IMR-90 (cell line): ENCODE data around the gene DTX1. TPM values are rescaled to one million over a fixed set of nuclear protein-coding genes. Genes with fewer than 3 reads are reported as not detected.

ENCODE experiments used
- ATAC-seq: fragments of 200-7000 bp; cut with Tn5 transposase; 2 replicates; pipeline ENCODE4 v1.9.1; 2020; ENCODE audit warnings: low read depth, mild to moderate bottlenecking, moderate library complexity
- BruUV-seq: library from RNA; stranded (reverse); fragments of 400-500 nt; replicated peaks from 2 replicates; lab custom pipeline; 2021; lab: Mats Ljungman, UMichigan
- CTCF ChIA-PET: fragments of 300-600 bp; formaldehyde crosslinking; extraction: SDS; loops from one replicate; lab custom pipeline; 2021; ENCODE audit warnings: antibody characterized with exemption; lab: Yijun Ruan, JAX
- POLR2A ChIA-PET: fragments of 300-600 bp; sonication (Branson Sonifier 250); formaldehyde crosslinking; loops from one replicate; lab custom pipeline; 2022; ENCODE audit warnings: antibody characterized with exemption; ENCODE audit not compliant: unreplicated experiment; lab: Charles Lee
- DNase-seq: peaks from one replicate; pipeline ENCODE4 v3.0.0; 2013
- H2AFZ ChIP-seq: replicated peaks from 2 replicates; pipeline ENCODE3; 2013; ENCODE audit warnings: low read length, mild to moderate bottlenecking; ENCODE audit not compliant: poor library complexity
- H2AK5ac ChIP-seq: 2 replicates; pipeline ENCODE4 v1.6.1; 2013; ENCODE audit warnings: low read depth, low read length, inconsistent platforms
- H2AK9ac ChIP-seq: replicated peaks from 2 replicates; pipeline ENCODE3; 2013; ENCODE audit warnings: mild to moderate bottlenecking, low read depth, low read length, moderate library complexity; ENCODE audit not compliant: poor library complexity
- H2BK120ac ChIP-seq: 2 replicates; pipeline ENCODE4 v1.6.1; 2013; ENCODE audit warnings: low read depth, low read length, inconsistent platforms
- H2BK15ac ChIP-seq: 3 replicates; pipeline ENCODE4 v1.6.1; 2013; ENCODE audit warnings: low read depth, low read length, inconsistent platforms
- H2BK20ac ChIP-seq: 2 replicates; pipeline ENCODE4 v1.6.1; 2013; ENCODE audit warnings: low read depth, mild to moderate bottlenecking, inconsistent platforms, low read length, moderate library complexity
- H2BK5ac ChIP-seq: 2 replicates; pipeline ENCODE4 v1.6.1; 2013; ENCODE audit warnings: mild to moderate bottlenecking, low read depth, low read length, inconsistent platforms; ENCODE audit not compliant: poor library complexity, severe bottlenecking
- H3K14ac ChIP-seq: replicated peaks from 2 replicates; pipeline ENCODE4 v1.6.1; 2013; ENCODE audit warnings: low read depth, low read length, inconsistent platforms
- H3K18ac ChIP-seq: 2 replicates; pipeline ENCODE4 v1.6.1; 2013; ENCODE audit warnings: low read depth, low read length, control low read depth
- H3K23ac ChIP-seq: 2 replicates; pipeline ENCODE4 v1.6.1; 2013; ENCODE audit warnings: low read depth, low read length, inconsistent platforms
- H3K27ac ChIP-seq: 2 replicates; pipeline ENCODE4 v1.5.1; 2013; ENCODE audit warnings: mild to moderate bottlenecking, control low read depth, low read length; ENCODE audit not compliant: insufficient read depth
- H3K27me3 ChIP-seq: 2 replicates; pipeline ENCODE4 v1.6.1; 2013; ENCODE audit warnings: low read length; ENCODE audit not compliant: control insufficient read depth, insufficient read depth
- H3K36me3 ChIP-seq: 2 replicates; pipeline ENCODE4 v1.6.1; 2013; ENCODE audit warnings: low read length, mixed read lengths; ENCODE audit not compliant: control insufficient read depth, insufficient read depth
- H3K4ac ChIP-seq: 2 replicates; pipeline ENCODE4 v1.6.1; 2013; ENCODE audit warnings: low read depth, low read length, inconsistent platforms
- H3K4me1 ChIP-seq: 2 replicates; pipeline ENCODE4 v1.6.1; 2013; ENCODE audit warnings: low read length, mixed read lengths; ENCODE audit not compliant: control insufficient read depth, insufficient read depth
- H3K4me2 ChIP-seq: 2 replicates; pipeline ENCODE4 v1.6.1; 2013; ENCODE audit warnings: low read depth, mild to moderate bottlenecking, control low read depth, low read length, moderate library complexity
- H3K4me3 ChIP-seq: 2 replicates; pipeline ENCODE4 v1.5.1; 2013; ENCODE audit warnings: low read depth, mild to moderate bottlenecking, control low read depth, low read length, moderate library complexity; ENCODE audit not compliant: insufficient read depth
- H3K56ac ChIP-seq: 2 replicates; pipeline ENCODE4 v1.6.1; 2013; ENCODE audit warnings: low read length, inconsistent platforms; ENCODE audit not compliant: insufficient read depth; ENCODE audit errors: extremely low read depth
- H3K79me1 ChIP-seq, 2 experiments: 2 replicates each; pipeline ENCODE4 v1.6.1; 2013; ENCODE audit warnings: low read length in 2 of 2, inconsistent platforms in 1 of 2, low read depth in 1 of 2
- H3K9ac ChIP-seq: 2 replicates; pipeline ENCODE4 v1.6.1; 2013; ENCODE audit warnings: low read depth, low read length, control low read depth
- H3K9me1 ChIP-seq: 2 replicates; pipeline ENCODE4 v1.6.1; 2013; ENCODE audit warnings: low read length, inconsistent platforms; ENCODE audit not compliant: insufficient read depth
- H3K9me3 ChIP-seq: 2 replicates; pipeline ENCODE4 v1.6.1; 2013; ENCODE audit warnings: low read length; ENCODE audit not compliant: control insufficient read depth, insufficient read depth
- H4K20me1 ChIP-seq: 2 replicates; pipeline ENCODE4 v1.6.1; 2013; ENCODE audit warnings: low read length, inconsistent platforms; ENCODE audit not compliant: insufficient read depth
- H4K5ac ChIP-seq: 2 replicates; pipeline ENCODE4 v1.6.1; 2013; ENCODE audit warnings: mild to moderate bottlenecking, low read depth, low read length, control low read depth
- H4K8ac ChIP-seq, 2 experiments: 2 replicates each; pipeline ENCODE4 v1.6.1; 2013; ENCODE audit warnings: low read depth in 2 of 2, low read length in 2 of 2, control low read depth in 1 of 2, inconsistent platforms in 1 of 2
- H4K91ac ChIP-seq: 2 replicates; pipeline ENCODE4 v1.6.1; 2013; ENCODE audit warnings: low read depth, low read length, inconsistent platforms; ENCODE audit not compliant: insufficient read depth
- BHLHE40 ChIP-seq: fragments of 150-350 bp; IDR thresholded peaks from 2 replicates; pipeline ENCODE4 v1.6.1; 2016; ENCODE audit warnings: mild to moderate bottlenecking, low read depth, low read length
- MAFK ChIP-seq: IDR thresholded peaks from 2 replicates; pipeline ENCODE4 v1.6.1; 2012; ENCODE audit warnings: low read depth, low read length, improper control_type of control experiment
- MAZ ChIP-seq: IDR thresholded peaks from 2 replicates; pipeline ENCODE4 v1.6.1; 2012; ENCODE audit warnings: low read depth, mild to moderate bottlenecking, low read length, improper control_type of control experiment, moderate library complexity, borderline replicate concordance
- MXI1 ChIP-seq: IDR thresholded peaks from 2 replicates; pipeline ENCODE4 v1.6.1; 2012; ENCODE audit warnings: low read depth, mild to moderate bottlenecking, low read length, moderate library complexity, borderline replicate concordance
- NFE2L2 ChIP-seq: fragments of 150-350 bp; IDR thresholded peaks from 2 replicates; pipeline ENCODE4 v1.6.1; 2016; ENCODE audit warnings: low read depth, mild to moderate bottlenecking, low read length
- RAD21 ChIP-seq: IDR thresholded peaks from 2 replicates; pipeline ENCODE4 v1.6.1; 2012; ENCODE audit warnings: low read length, improper control_type of control experiment
- RFX5 ChIP-seq: IDR thresholded peaks from 2 replicates; pipeline ENCODE4 v1.8.0; 2012; ENCODE audit warnings: low read depth, mild to moderate bottlenecking, low read length, moderate library complexity
- WGBS, 2 experiments: methylation state at CpG; one replicate each; pipeline versions ENCODE4 v1.1.5 to v1.1.7; 2013; ENCODE audit warnings: missing lambda C conversion rate in 2 of 2; ENCODE audit not compliant: insufficient read length in 1 of 2; ENCODE audit errors: extremely low coverage in 2 of 2; 5-methylcytosine and 5-hydroxymethylcytosine counted together
- dilution Hi-C: fragments of 300-500 bp; cut with HindIII; formaldehyde crosslinking; loops from one replicate; pipeline ENCODE4 v1.14.3; 2018; ENCODE audit warnings: low sequenced_read_pairs; ENCODE audit not compliant: unreplicated experiment
- in situ Hi-C: fragments of 300-500 bp; cut with MboI; formaldehyde crosslinking; loops from 3 replicates; pipeline ENCODE4 v1.14.3; 2019; ENCODE audit warnings: low sequenced_read_pairs, inconsistent platforms, mixed read lengths
- intact Hi-C: fragments of 100-400 bp; cut with micrococcal nuclease; formaldehyde crosslinking; loops from 2 replicates; pipeline ENCODE4 v1.10.0; 2022
- polyA plus RNA-seq, 3 experiments: library from polyadenylated mRNA; depleted of rRNA; stranded (reverse); fragments of >200 nt; gene quantifications; 2 replicates each; pipeline ENCODE4 v1.2.3, GENCODE V29; 2012; ENCODE audit warnings: low replicate concordance in 1 of 3
- total RNA-seq: library from RNA; depleted of rRNA; stranded (reverse); fragments of >200 nt; gene quantifications from 2 replicates; pipeline ENCODE4 v1.2.3, GENCODE V29; 2012
- TF ChIP-seq, protein P1 (sequence below): fragments of 150-350 bp; IDR thresholded peaks from 2 replicates; pipeline ENCODE4 v1.6.1; 2016; ENCODE audit warnings: low read depth, mild to moderate bottlenecking, low read length, moderate library complexity, borderline replicate concordance

DTX1 gene
- total and polyA plus RNA-seq, 2 of the 4 experiments (the other 2 are of a cell fraction), result not detected

GRCh38 chr12:113097716-113098440 is 41.3 kb downstream of the DTX1 start:
- DNase-seq (no peak), ATAC-seq (peak; percentile 28; the same call in 1 of the 2 replicates)
- Histone ChIP-seq H2BK5ac (no peak overlapping the region), H2AK5ac (no peak overlapping the region), H3K4me2 (no peak overlapping the region), H3K56ac (no peak overlapping the region), H3K9me3 (no peaks in the 10 kb centered on the region), H3K27me3 (peaks cover 4% of the 10 kb centered on the region; the same call in 1 of the 2 replicates), H2AFZ (peak overlapping the region; percentile 78), H4K8ac (no peak overlapping the region), H4K20me1 (no peaks in the 10 kb centered on the region), H3K79me1 (no peaks in the 10 kb centered on the region), H2AK9ac (peak overlapping the region; percentile 17), H3K14ac (no peak overlapping the region), H3K4me1 (no peaks in the 10 kb centered on the region), H2BK15ac (no peak overlapping the region), H4K91ac (no peak overlapping the region), H3K4me3 (no peak overlapping the region), H3K23ac (no peak overlapping the region), H2BK20ac (no peak overlapping the region), H3K4ac (no peak overlapping the region), H3K18ac (no peak overlapping the region), H3K9me1 (no peaks in the 10 kb centered on the region), H3K9ac (no peak overlapping the region), H3K27ac (no peak overlapping the region), H4K5ac (no peak overlapping the region), H3K36me3 (no peaks in the 10 kb centered on the region), H2BK120ac (no peak overlapping the region)
- ChIA-PET CTCF (interaction anchor here (0.5 kb wide), 1 partner anchor 125 kb away, joined by 4 read pairs; no protein-coding TSS in a partner anchor), POLR2A (no interaction called here)
- dilution Hi-C loops, result no loop called here
- BruUV-seq, result no TSS peak
- WGBS, 2 experiments, result 40% methylated on average over 1 of the region's 14 CpGs; no CpG with 5 or more reads in 1 of the 2 experiments
- intact Hi-C loops, result loop anchor here (1.0 kb wide), 1 partner anchor 50 kb away; no protein-coding TSS in a partner anchor
- TF ChIP-seq NFE2L2 (no peak), RAD21 (no peak), RFX5 (no peak), BHLHE40 (no peak), MAZ (no peak), MXI1 (no peak), MAFK (no peak)
- TF ChIP-seq, protein P1, sequence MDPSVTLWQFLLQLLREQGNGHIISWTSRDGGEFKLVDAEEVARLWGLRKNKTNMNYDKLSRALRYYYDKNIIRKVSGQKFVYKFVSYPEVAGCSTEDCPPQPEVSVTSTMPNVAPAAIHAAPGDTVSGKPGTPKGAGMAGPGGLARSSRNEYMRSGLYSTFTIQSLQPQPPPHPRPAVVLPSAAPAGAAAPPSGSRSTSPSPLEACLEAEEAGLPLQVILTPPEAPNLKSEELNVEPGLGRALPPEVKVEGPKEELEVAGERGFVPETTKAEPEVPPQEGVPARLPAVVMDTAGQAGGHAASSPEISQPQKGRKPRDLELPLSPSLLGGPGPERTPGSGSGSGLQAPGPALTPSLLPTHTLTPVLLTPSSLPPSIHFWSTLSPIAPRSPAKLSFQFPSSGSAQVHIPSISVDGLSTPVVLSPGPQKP, result no peak
- in situ Hi-C loops, result no loop called here
